Activated naive CD4-positive, alpha-beta T cell treated with anti-CD3 and anti-CD28 coated beads, Interleukin-2, amount 50 U/mL, for 24 hours (primary cell): ENCODE data around the gene CPN2.

Experiments used
- H3K27ac Mint-ChIP-seq: one replicate; pipeline ENCODE4 v1.8.0; 2021; ENCODE audit warnings: mild to moderate bottlenecking, mixed read lengths
- H3K27me3 Mint-ChIP-seq: one replicate; pipeline ENCODE4 v1.8.0; 2021; ENCODE audit warnings: mixed read lengths
- H3K36me3 Mint-ChIP-seq: one replicate; pipeline ENCODE4 v1.8.0; 2021; ENCODE audit warnings: mixed read lengths
- H3K4me1 Mint-ChIP-seq: one replicate; pipeline ENCODE4 v1.8.0; 2021; ENCODE audit warnings: mixed read lengths
- H3K4me3 Mint-ChIP-seq: one replicate; pipeline ENCODE4 v1.8.0; 2021; ENCODE audit warnings: mild to moderate bottlenecking, mixed read lengths
- H3K9me3 Mint-ChIP-seq: one replicate; pipeline ENCODE4 v1.8.0; 2021; ENCODE audit warnings: mixed read lengths

Gene CPN2

DNA sequence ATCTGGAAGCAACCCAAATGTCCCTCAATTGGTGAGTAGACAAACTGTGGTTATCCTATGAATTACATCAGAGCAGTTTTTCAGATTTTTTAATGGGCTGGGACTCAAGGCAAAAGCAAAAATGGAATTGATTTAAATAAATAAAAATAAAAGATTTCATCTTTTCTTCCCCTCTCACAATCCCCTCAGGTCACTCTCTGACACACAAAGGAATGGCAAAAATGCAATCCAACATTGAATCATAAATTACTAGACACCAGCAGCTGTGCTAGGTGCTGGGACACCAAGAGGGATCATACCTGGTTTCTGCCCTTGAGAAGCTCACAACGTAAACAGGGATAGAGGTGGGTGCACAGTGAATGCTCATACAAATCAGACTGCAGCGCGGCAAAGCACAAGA, 58.8 kb downstream of the CPN2 start:
- no peak overlapping the region for H3K4me3 Mint-ChIP-seq
- peaks cover 2% of the 10 kb centered on the region for H3K36me3 Mint-ChIP-seq
- peaks cover 2% of the 10 kb centered on the region for H3K27me3 Mint-ChIP-seq
- peak overlapping the region; percentile 35 for H3K27ac Mint-ChIP-seq
- H3K4me1 Mint-ChIP-seq = no peaks in the 10 kb centered on the region
- no peaks in the 10 kb centered on the region for H3K9me3 Mint-ChIP-seq
